GM12878 (cell line): ENCODE results near the gene SLC22A23. TPM values are rescaled to one million over a fixed set of nuclear protein-coding genes. Genes with fewer than 3 reads are reported as not detected.

Experiments
- ATAC-seq: fragments of 200-7000 bp; cut with Tn5 transposase; 3 replicates; pipeline ENCODE4 v1.9.1; 2020; ENCODE audit warnings: mild to moderate bottlenecking, moderate library complexity
- BruUV-seq: library from RNA; stranded (reverse); fragments of 400-500 nt; replicated peaks from 2 replicates; lab custom pipeline; 2021; lab: Mats Ljungman, UMichigan
- CTCF ChIA-PET: fragments of 300-600 bp; sonication (Branson Sonifier 250); formaldehyde crosslinking; extraction: SDS; loops from one replicate; lab custom pipeline; 2021; ENCODE audit warnings: inconsistent platforms; lab: Yijun Ruan, JAX
- POLR2A ChIA-PET: fragments of 350-600 bp; formaldehyde crosslinking; extraction: SDS; loops from one replicate; lab custom pipeline; 2021; ENCODE audit warnings: inconsistent platforms; lab: Charles Lee
- RAD21 ChIA-PET: fragments of 300-600 bp; sonication (Branson Sonifier 250); formaldehyde crosslinking; loops from one replicate; lab custom pipeline; 2023; ENCODE audit warnings: antibody characterized with exemption; ENCODE audit not compliant: unreplicated experiment; lab: Charles Lee
- SMC1A ChIA-PET: fragments of 300-600 bp; sonication (Branson Sonifier 250); formaldehyde crosslinking; loops from one replicate; lab custom pipeline; 2023; ENCODE audit not compliant: unreplicated experiment, uncharacterized antibody; lab: Charles Lee
- DNase-seq: peaks from one replicate; pipeline ENCODE4 v3.0.0-alpha.2; 2011; ENCODE audit warnings: low read depth, low spot score
- FAIRE-seq: peaks from 3 replicates; lab custom pipeline; 2011; peaks lifted over from hg19 to GRCh38; lab: Jason Lieb, UNC
- H2AFZ ChIP-seq: 2 replicates; pipeline ENCODE4 v1.6.0; 2011; ENCODE audit warnings: low read depth, low read length, control low read depth; ENCODE audit not compliant: control insufficient read depth
- H3K27ac ChIP-seq: 2 replicates; pipeline ENCODE4 v1.5.1; 2011; ENCODE audit warnings: control low read depth; ENCODE audit not compliant: control insufficient read depth, insufficient read depth
- H3K27me3 ChIP-seq, 2 experiments: replicated peaks in 1 of 2; 2 replicates each; pipeline versions ENCODE4 v1.6.0 to v1.6.1; 2011; ENCODE audit warnings: low read length in 1 of 2; ENCODE audit not compliant: control insufficient read depth in 2 of 2, insufficient read depth in 2 of 2
- H3K36me3 ChIP-seq, 2 experiments: 2 replicates each; pipeline ENCODE4 v1.5.1; 2011; ENCODE audit warnings: low read length in 1 of 2; ENCODE audit not compliant: control insufficient read depth in 2 of 2, insufficient read depth in 2 of 2
- H3K4me1 ChIP-seq: 2 replicates; pipeline ENCODE4 v1.6.1; 2011; ENCODE audit warnings: mild to moderate bottlenecking, low read length, moderate library complexity, mixed read lengths; ENCODE audit not compliant: control insufficient read depth, insufficient read depth
- H3K4me2 ChIP-seq: 2 replicates; pipeline ENCODE4 v1.6.0; 2011; ENCODE audit warnings: control low read depth; ENCODE audit not compliant: control insufficient read depth, insufficient read depth
- H3K4me3 ChIP-seq: fragments of 200-600 bp; sonication (generic); 2 replicates; pipeline ENCODE4 v1.5.1; 2016
- H3K79me2 ChIP-seq: 2 replicates; pipeline ENCODE4 v1.6.0; 2011; ENCODE audit warnings: low read length; ENCODE audit not compliant: control insufficient read depth, insufficient read depth
- H3K9ac ChIP-seq: 2 replicates; pipeline ENCODE4 v1.8.0; 2011; ENCODE audit warnings: low read length, control low read depth, mixed read lengths; ENCODE audit not compliant: control insufficient read depth, insufficient read depth
- H3K9me3 ChIP-seq: replicated peaks from 3 replicates; pipeline ENCODE4 v1.5.1; 2011; ENCODE audit warnings: mild to moderate bottlenecking, low read length; ENCODE audit not compliant: control insufficient read depth, insufficient read depth
- H4K20me1 ChIP-seq: 2 replicates; pipeline ENCODE4 v1.6.0; 2011; ENCODE audit not compliant: control insufficient read depth, insufficient read depth
- BACH1 ChIP-seq: fragments of 450-650 bp; IDR thresholded peaks from 2 replicates; pipeline ENCODE4 v1.6.1; 2017; ENCODE audit warnings: mild to moderate bottlenecking, borderline replicate concordance
- CREB1 ChIP-seq: IDR thresholded peaks from 2 replicates; pipeline ENCODE4 v1.6.1; 2012; ENCODE audit warnings: low read depth, mild to moderate bottlenecking, inconsistent platforms
- EED ChIP-seq: sonication (generic); IDR thresholded peaks from 2 replicates; pipeline ENCODE4 v1.6.1; 2016; ENCODE audit warnings: antibody characterized with exemption, low read depth
- HDAC2 ChIP-seq: fragments of 200-600 bp; sonication (generic); IDR thresholded peaks from 2 replicates; pipeline ENCODE4 v1.6.1; 2017
- JUNB ChIP-seq: IDR thresholded peaks from 2 replicates; pipeline ENCODE4 v1.6.1; 2016; ENCODE audit warnings: antibody characterized with exemption, mild to moderate bottlenecking
- MAX ChIP-seq: IDR thresholded peaks from 2 replicates; pipeline ENCODE4 v1.6.1; 2012; ENCODE audit warnings: low read depth, low read length, improper control_type of control experiment
- MYC ChIP-seq: IDR thresholded peaks from 2 replicates; pipeline ENCODE4 v1.6.1; 2011; ENCODE audit warnings: mild to moderate bottlenecking, low read length, moderate library complexity, inconsistent platforms; ENCODE audit not compliant: insufficient read depth, insufficient replicate concordance, insufficient read length, severe bottlenecking
- NFXL1 ChIP-seq: fragments of 450-650 bp; IDR thresholded peaks from 2 replicates; pipeline ENCODE4 v1.6.1; 2017; ENCODE audit warnings: antibody characterized with exemption, mild to moderate bottlenecking, borderline replicate concordance
- NR2F1 ChIP-seq: fragments of 450-650 bp; conservative IDR thresholded peaks from 2 replicates; pipeline ENCODE4 v1.6.1; 2017; ENCODE audit warnings: mild to moderate bottlenecking
- NRF1 ChIP-seq: conservative IDR thresholded peaks from 2 replicates; pipeline ENCODE4 v1.6.1; 2011; ENCODE audit warnings: mild to moderate bottlenecking, low read depth, low read length, improper control_type of control experiment
- PAX8 ChIP-seq: fragments of 450-650 bp; IDR thresholded peaks from 2 replicates; pipeline ENCODE4 v1.6.1; 2017; ENCODE audit warnings: mild to moderate bottlenecking, moderate library complexity
- POLR2A ChIP-seq: IDR thresholded peaks from 2 replicates; pipeline ENCODE4 v1.6.1; 2011; ENCODE audit warnings: low read depth, mild to moderate bottlenecking, low read length
- POLR2AphosphoS2 ChIP-seq: IDR thresholded peaks from 2 replicates; pipeline ENCODE4 v1.6.1; 2011; ENCODE audit warnings: low read depth, mild to moderate bottlenecking, low read length, improper control_type of control experiment, moderate library complexity
- RBBP5 ChIP-seq: fragments of 200-600 bp; sonication (generic); conservative IDR thresholded peaks from 2 replicates; pipeline ENCODE4 v1.6.1; 2016
- SMC3 ChIP-seq: IDR thresholded peaks from 2 replicates; pipeline ENCODE4 v1.6.1; 2011; ENCODE audit warnings: low read length, improper control_type of control experiment, borderline replicate concordance
- SPI1 ChIP-seq: IDR thresholded peaks from 2 replicates; pipeline ENCODE4 v1.6.1; 2011; ENCODE audit warnings: low read depth, mild to moderate bottlenecking, low read length, moderate library complexity, borderline replicate concordance; ENCODE audit not compliant: insufficient read depth
- TCF3 ChIP-seq: IDR thresholded peaks from 2 replicates; pipeline ENCODE4 v1.6.1; 2012; ENCODE audit warnings: low read depth, mild to moderate bottlenecking, low read length, borderline replicate concordance; ENCODE audit not compliant: insufficient read depth
- ZNF217 ChIP-seq: fragments of 450-650 bp; IDR thresholded peaks from 2 replicates; pipeline ENCODE4 v1.6.1; 2017; ENCODE audit warnings: antibody characterized with exemption, mild to moderate bottlenecking
- WGBS: methylation state at CpG from one replicate; pipeline ENCODE4 v1.1.6; 2016; ENCODE audit warnings: low lambda C conversion rate; ENCODE audit not compliant: insufficient replicate concordance, insufficient coverage; ENCODE audit errors: missing lambda C conversion rate; 5-methylcytosine and 5-hydroxymethylcytosine counted together
- in situ Hi-C: fragments of 300-500 bp; cut with MboI; formaldehyde crosslinking; loops from 9 replicates; pipeline ENCODE4 v1.14.3; 2018; ENCODE audit warnings: mixed read lengths
- intact Hi-C: fragments of 100-400 bp; cut with micrococcal nuclease; formaldehyde crosslinking; loops from one replicate; pipeline ENCODE4 v1.14.2; 2022; ENCODE audit not compliant: unreplicated experiment
- polyA plus RNA-seq, 11 experiments: library from polyadenylated mRNA; depleted of rRNA in 4 of 11; unstranded in 6 of 11; stranded (reverse) in 5 of 11; fragments of >200 nt; fragmentation: Nextera tagmentation in 4 of 11; fragmentation: Illumina TruSeq in 1 of 11; extraction: Ambion mirVana in 4 of 11; extraction: Trizol in 1 of 11; gene quantifications; 1 replicate in 1 of 11; 2 replicates in 10 of 11; pipeline versions ENCODE4 v1.2.1 to v1.2.3, GENCODE V29; 2011 to 2016; ENCODE audit warnings: inconsistent platforms in 2 of 11, missing spikeins in 2 of 11, low read depth in 1 of 11
- total RNA-seq, 4 experiments: library from RNA; depleted of rRNA in 3 of 4; stranded (reverse); fragments of >200 nt in 3 of 4; fragmentation: Illumina TruSeq in 1 of 4; extraction: Trizol in 1 of 4; gene quantifications; 2 replicates each; pipeline versions ENCODE4 v1.2.1 to v1.2.3, GENCODE V29; 2013 to 2021
- TF ChIP-seq, protein P1 (sequence below): IDR thresholded peaks from 2 replicates; pipeline ENCODE4 v1.6.1; 2011; ENCODE audit warnings: borderline replicate concordance, low read depth, mild to moderate bottlenecking, moderate library complexity, low read length; ENCODE audit not compliant: insufficient read depth, poor library complexity, severe bottlenecking
- TF ChIP-seq, protein P2 (sequence below): fragments of 450-650 bp; IDR thresholded peaks from 2 replicates; pipeline ENCODE4 v1.6.1; 2017; ENCODE audit warnings: mild to moderate bottlenecking

The SLC22A23 gene
- total and polyA plus RNA-seq, 10 of the 15 experiments (the other 5 are each of a cell fraction or from before 2014, with no cell fraction given), result 0.20 to 2.4 (median 0.74) TPM

DNA sequence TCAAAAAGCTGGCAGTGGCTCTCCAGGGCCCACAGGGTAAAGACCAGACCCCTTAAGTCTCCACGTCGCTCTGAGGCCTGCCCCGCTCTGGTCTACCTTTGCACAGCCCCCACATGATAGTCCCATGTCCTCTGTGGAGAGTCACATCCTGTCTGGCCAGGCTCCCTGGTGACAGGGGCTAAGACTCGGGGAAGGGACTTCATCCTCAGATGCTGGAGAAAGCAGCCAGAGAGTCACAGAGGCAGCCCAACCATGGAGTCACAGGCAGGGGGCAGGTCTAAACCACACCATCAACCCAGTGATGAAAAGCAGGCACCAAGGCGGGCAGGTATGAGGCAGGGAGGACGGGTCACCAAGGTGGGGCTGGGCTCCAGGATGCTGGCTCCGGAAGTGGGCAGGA lies 62.2 kb downstream of the SLC22A23 start (continued):
- no peak for TF ChIP-seq BACH1
- TF ChIP-seq ZNF217, result no peak
- no peak for TF ChIP-seq JUNB

GRCh38 chr6:3393836-3394202 lies 63.0 kb downstream of the SLC22A23 start:
- FAIRE-seq, result no peak
- ChIA-PET RAD21 (no interaction called here), POLR2A (no interaction called here), SMC1A (no interaction called here), CTCF (interaction anchor here (2.0 to 3.2 kb wide), 2 partner anchors 12 to 18 kb away, joined by 7 to 16 read pairs; no protein-coding TSS in a partner anchor)
- H3K4me2 ChIP-seq, result no peak overlapping the region
- no peaks in the 10 kb centered on the region for H4K20me1 ChIP-seq
- no peak for DNase-seq
- H3K9me3 ChIP-seq, result no peaks in the 10 kb centered on the region
- H3K4me1 ChIP-seq, result no peaks in the 10 kb centered on the region; the same call in 1 of the 2 replicates
- TF ChIP-seq NR2F1 (no peak), BACH1 (no peak), POLR2A (no peak), TCF3 (no peak), NFXL1 (no peak), NRF1 (no peak), MYC (no peak), SPI1 (no peak), EED (no peak), CREB1 (no peak), SMC3 (no peak), MAX (no peak), JUNB (no peak), PAX8 (no peak), HDAC2 (no peak), POLR2AphosphoS2 (no peak), RBBP5 (no peak)
- TF ChIP-seq, protein P1, sequence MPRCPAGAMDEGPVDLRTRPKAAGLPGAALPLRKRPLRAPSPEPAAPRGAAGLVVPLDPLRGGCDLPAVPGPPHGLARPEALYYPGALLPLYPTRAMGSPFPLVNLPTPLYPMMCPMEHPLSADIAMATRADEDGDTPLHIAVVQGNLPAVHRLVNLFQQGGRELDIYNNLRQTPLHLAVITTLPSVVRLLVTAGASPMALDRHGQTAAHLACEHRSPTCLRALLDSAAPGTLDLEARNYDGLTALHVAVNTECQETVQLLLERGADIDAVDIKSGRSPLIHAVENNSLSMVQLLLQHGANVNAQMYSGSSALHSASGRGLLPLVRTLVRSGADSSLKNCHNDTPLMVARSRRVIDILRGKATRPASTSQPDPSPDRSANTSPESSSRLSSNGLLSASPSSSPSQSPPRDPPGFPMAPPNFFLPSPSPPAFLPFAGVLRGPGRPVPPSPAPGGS, result no peak
- TF ChIP-seq, protein P2, sequence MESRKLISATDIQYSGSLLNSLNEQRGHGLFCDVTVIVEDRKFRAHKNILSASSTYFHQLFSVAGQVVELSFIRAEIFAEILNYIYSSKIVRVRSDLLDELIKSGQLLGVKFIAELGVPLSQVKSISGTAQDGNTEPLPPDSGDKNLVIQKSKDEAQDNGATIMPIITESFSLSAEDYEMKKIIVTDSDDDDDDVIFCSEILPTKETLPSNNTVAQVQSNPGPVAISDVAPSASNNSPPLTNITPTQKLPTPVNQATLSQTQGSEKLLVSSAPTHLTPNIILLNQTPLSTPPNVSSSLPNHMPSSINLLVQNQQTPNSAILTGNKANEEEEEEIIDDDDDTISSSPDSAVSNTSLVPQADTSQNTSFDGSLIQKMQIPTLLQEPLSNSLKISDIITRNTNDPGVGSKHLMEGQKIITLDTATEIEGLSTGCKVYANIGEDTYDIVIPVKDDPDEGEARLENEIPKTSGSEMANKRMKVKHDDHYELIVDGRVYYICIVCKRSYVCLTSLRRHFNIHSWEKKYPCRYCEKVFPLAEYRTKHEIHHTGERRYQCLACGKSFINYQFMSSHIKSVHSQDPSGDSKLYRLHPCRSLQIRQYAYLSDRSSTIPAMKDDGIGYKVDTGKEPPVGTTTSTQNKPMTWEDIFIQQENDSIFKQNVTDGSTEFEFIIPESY, result no peak
- ATAC-seq, result no peak
- WGBS, result 54% methylated on average over 8 of the region's 8 CpGs
- no peak overlapping the region for H3K4me3 ChIP-seq
- no peaks in the 10 kb centered on the region for H3K36me3 ChIP-seq
- intact Hi-C loops (no loop called here), in situ Hi-C loops (no loop called here)
- H3K27ac ChIP-seq, result no peak overlapping the region
- H3K9ac ChIP-seq, result no peak overlapping the region
- BruUV-seq, result no TSS peak
- H2AFZ ChIP-seq, result no peak overlapping the region
- no peaks in the 10 kb centered on the region; a peak in 1 of 4 replicates for H3K27me3 ChIP-seq
- H3K79me2 ChIP-seq, result no peaks in the 10 kb centered on the region
